HT-29 (cell line): Measurements from ENCODE around the gene TRIM54. TPM values are rescaled to one million over a fixed set of nuclear protein-coding genes. Genes with fewer than 3 reads are reported as not detected.
A peak's percentile ranks its signal among the peaks of the same experiment; 100 is the strongest.
"Not testable (repeated sequence)": the region's sequence is repeated elsewhere in the genome, so short reads cannot be mapped to it uniquely, and the experiment has no call there.

Experiments used
- DNase-seq: peaks from one replicate; pipeline ENCODE4 v3.0.0-alpha.2; 2015; ENCODE audit warnings: low spot score
- total RNA-seq: library from RNA; depleted of rRNA; stranded (reverse); fragments of >200 nt; shearing (Covaris generic); gene quantifications from 2 replicates; pipeline ENCODE4 v1.2.3, GENCODE V29; 2014

TRIM54 gene
- total RNA-seq, 1 experiment from 2014 or later, result 5.8 TPM

- DNase-seq, result no peak
These were observed 29.9 kb downstream of the TRIM54 start for GRCh38 chr2:27312152-27312551.

- DNase-seq, result no peak
These were observed 31.8 kb downstream of the TRIM54 start for GRCh38 chr2:27313882-27314645.

GRCh38 chr2:27314709-27315108 lies 32.5 kb downstream of the TRIM54 start:
- DNase-seq, result no peak

GRCh38 chr2:27315122-27315521 lies 32.9 kb downstream of the TRIM54 start:
- DNase-seq, result no peak

- DNase-seq, result no peak
These were observed 34.6 kb downstream of the TRIM54 start for GRCh38 chr2:27316655-27317412.

- not testable (repeated sequence) for DNase-seq
These were observed 37.6 kb downstream of the TRIM54 start for GRCh38 chr2:27319839-27320238.

- peak; percentile 96 for DNase-seq
These were observed 38.8 kb downstream of the TRIM54 start for GRCh38 chr2:27320958-27321543.

- no peak for DNase-seq
These were observed 40.1 kb downstream of the TRIM54 start for GRCh38 chr2:27322301-27322765.

GRCh38 chr2:27322766-27323595 lies 40.8 kb downstream of the TRIM54 start, which contains the start of gene MPV17:
TSS of gene MPV17 (minus strand) at chr2:27323097. CDS start at chr2:27322517, 580 bp downstream.
- DNase-seq, result peak; percentile 91

- peak; percentile 38 for DNase-seq
These were observed 41.5 kb downstream of the TRIM54 start for GRCh38 chr2:27323596-27324285.

GRCh38 chr2:27324720-27325119 lies 42.5 kb downstream of the TRIM54 start:
- no peak for DNase-seq

GRCh38 chr2:27335311-27335710 lies 53.1 kb downstream of the TRIM54 start:
- DNase-seq, result no peak

GRCh38 chr2:27336173-27336572 lies 53.9 kb downstream of the TRIM54 start:
- no peak for DNase-seq

GRCh38 chr2:27347641-27348040 lies 65.4 kb downstream of the TRIM54 start:
- DNase-seq, result no peak

- DNase-seq, result no peak
These were observed 68.0 kb downstream of the TRIM54 start for GRCh38 chr2:27350106-27350693.

GRCh38 chr2:27351802-27352598 lies 69.8 kb downstream of the TRIM54 start:
- DNase-seq, result no peak

GRCh38 chr2:27353386-27353761 lies 71.1 kb downstream of the TRIM54 start:
- DNase-seq, result not testable (repeated sequence)

- DNase-seq, result peak; percentile 25
These were observed 71.8 kb downstream of the TRIM54 start for GRCh38 chr2:27353762-27354596.

- DNase-seq, result no peak
These were observed 72.3 kb downstream of the TRIM54 start for GRCh38 chr2:27354597-27354927.
